Panc1 (cell line): Measurements from ENCODE around the gene CCDC14. TPM values are rescaled to one million over a fixed set of nuclear protein-coding genes. Genes with fewer than 3 reads are reported as not detected.
A peak's percentile ranks its signal among the peaks of the same experiment; 100 is the strongest.
"Not testable (repeated sequence)": the region's sequence is repeated elsewhere in the genome, so short reads cannot be mapped to it uniquely, and the experiment has no call there.

Experiments used
- ATAC-seq: fragments of 200-7000 bp; cut with Tn5 transposase; 2 replicates; pipeline ENCODE4 v1.9.1; 2020; ENCODE audit warnings: mild to moderate bottlenecking, moderate library complexity
- Bru-seq: library from RNA; stranded (reverse); fragments of 400-500 nt; gene quantifications from one replicate; lab custom pipeline; 2021; lab: Mats Ljungman, UMichigan
- BruChase-seq, 2 experiments: library from RNA; stranded (reverse); fragments of 400-500 nt; gene quantifications; one replicate each; lab custom pipeline; 2021; lab: Mats Ljungman, UMichigan
- BruUV-seq: library from RNA; stranded (reverse); fragments of 400-500 nt; replicated peaks from 2 replicates; lab custom pipeline; 2021; lab: Mats Ljungman, UMichigan
- CTCF ChIA-PET: fragments of 300-600 bp; sonication (Branson Sonifier 250); formaldehyde crosslinking; loops from one replicate; lab custom pipeline; 2022; ENCODE audit warnings: antibody characterized with exemption; lab: Charles Lee
- POLR2A ChIA-PET: fragments of 300-600 bp; sonication (Branson Sonifier 250); formaldehyde crosslinking; loops from one replicate; lab custom pipeline; 2022; ENCODE audit warnings: antibody characterized with exemption; lab: Charles Lee
- DNase-seq: peaks from one replicate; pipeline ENCODE4 v3.0.0-alpha.2; 2010; ENCODE audit warnings: low read depth, low spot score
- H3K27ac ChIP-seq: 2 replicates; pipeline ENCODE4 v1.5.1; 2011; ENCODE audit warnings: mild to moderate bottlenecking, low read length, inconsistent platforms
- H3K27me3 ChIP-seq: fragments of 200-500 bp; sonication (Bioruptor generic); 2 replicates; pipeline ENCODE4 v1.6.0; 2014; ENCODE audit warnings: low read length, inconsistent platforms; ENCODE audit not compliant: control insufficient read depth, insufficient read depth
- H3K36me3 ChIP-seq: fragments of 200-500 bp; sonication (Bioruptor generic); 2 replicates; pipeline ENCODE4 v1.5.1; 2014; ENCODE audit warnings: inconsistent platforms, mild to moderate bottlenecking, low read length, moderate library complexity; ENCODE audit not compliant: control insufficient read depth, insufficient read depth
- H3K4me1 ChIP-seq: 2 replicates; pipeline ENCODE4 v1.5.1; 2011; ENCODE audit warnings: inconsistent platforms, mild to moderate bottlenecking, low read length, moderate library complexity; ENCODE audit not compliant: control insufficient read depth, insufficient read depth
- H3K4me3 ChIP-seq, 2 experiments: 2 replicates each; pipeline ENCODE4 v1.5.1; 2011 to 2012; ENCODE audit warnings: low read depth in 2 of 2, low read length in 2 of 2, mild to moderate bottlenecking in 2 of 2, inconsistent platforms in 1 of 2, moderate library complexity in 1 of 2
- H3K9me3 ChIP-seq: fragments of 200-500 bp; sonication (Bioruptor generic); 2 replicates; pipeline ENCODE4 v1.5.1; 2014; ENCODE audit warnings: low read depth, mild to moderate bottlenecking, inconsistent platforms, low read length, moderate library complexity; ENCODE audit not compliant: control insufficient read depth, insufficient read depth
- CTCF ChIP-seq: fragments of 450-650 bp; IDR thresholded peaks from 2 replicates; pipeline ENCODE4 v1.5.1; 2017; ENCODE audit warnings: mild to moderate bottlenecking
- POLR2AphosphoS5 ChIP-seq: IDR thresholded peaks from 2 replicates; pipeline ENCODE4 v1.6.1; 2012; ENCODE audit warnings: mild to moderate bottlenecking, low read depth, low read length, moderate library complexity
- REST ChIP-seq, 2 experiments: IDR thresholded peaks; 2 replicates each; pipeline ENCODE4 v1.6.1; 2011 to 2012; ENCODE audit warnings: low read depth in 2 of 2, control low read depth in 1 of 2, low read length in 1 of 2, mild to moderate bottlenecking in 1 of 2, moderate library complexity in 1 of 2; ENCODE audit not compliant: insufficient read depth in 1 of 2
- SIN3A ChIP-seq: IDR thresholded peaks from 2 replicates; pipeline ENCODE4 v1.6.1; 2012; ENCODE audit warnings: low read depth, mild to moderate bottlenecking, low read length, moderate library complexity, borderline replicate concordance; ENCODE audit not compliant: insufficient read depth
- TCF7L2 ChIP-seq: IDR thresholded peaks from 2 replicates; pipeline ENCODE4 v1.6.1; 2011; ENCODE audit warnings: mild to moderate bottlenecking, low read depth, low read length, inconsistent platforms
- in situ Hi-C: cut with HindIII; loops from 2 replicates; pipeline ENCODE4 v1.10.0; 2016; ENCODE audit warnings: low sequenced_read_pairs, low pct_unique_long_range_greater_than_20kb
- intact Hi-C: fragments of 100-400 bp; cut with micrococcal nuclease; formaldehyde crosslinking; loops from one replicate; pipeline ENCODE4 v1.10.0; 2022; ENCODE audit not compliant: unreplicated experiment
- long read RNA-seq: library from polyadenylated mRNA; unstranded; transcript quantifications from one replicate; pipeline ENCODE4 v2.0.0, GENCODE V29; 2021; ENCODE audit not compliant: unreplicated experiment
- polyA plus RNA-seq: library from polyadenylated mRNA; unstranded; fragments of >200 nt; gene quantifications from one replicate; pipeline ENCODE4 v1.2.1, GENCODE V29; 2012; ENCODE audit warnings: missing spikeins; ENCODE audit not compliant: insufficient read length
- total RNA-seq: library from RNA; stranded (reverse); gene quantifications from one replicate; pipeline ENCODE4 v1.2.1, GENCODE V29; 2021; ENCODE audit not compliant: unreplicated experiment

The CCDC14 gene
- total RNA-seq = 57.7 TPM
- polyA plus RNA-seq = 15.1 TPM
- percentile 87 among the genes with signal in this experiment for Bru-seq, nascent RNA
- percentile 95 among the genes with signal in this experiment for BruChase-seq, experiment 1, labeled RNA remaining after a 2-hour chase
- percentile 91 among the genes with signal in this experiment for BruChase-seq, experiment 2, labeled RNA remaining after a 6-hour chase
- long read RNA-seq, full-length matches to known transcripts = 13 of 70 reads
- long read RNA-seq, partial matches to known transcripts = 11 of 70 reads
- long read RNA-seq, other reads (novel, unspliced or antisense) = 46 of 70 reads

GRCh38 chr3:123960781-123961507 is at the start of gene CCDC14:
Gene CCDC14 (minus strand): TSS chr3:123961229. CDS start chr3:123961173, 56 bp downstream.
- peak within 1 kb of the TSS; percentile 94 to 96 for H3K4me3 ChIP-seq
- no TSS peak for BruUV-seq

GRCh38 chr3:124008321-124008720 is 47.3 kb upstream of the CCDC14 start:
- ATAC-seq, BruUV-seq: not testable (repeated sequence)
- peaks cover 12% of the 10 kb centered on the region for H3K27me3 ChIP-seq

More at GRCh38 chr3:123960781-123961507, at the start of gene CCDC14:
- ChIA-PET CTCF (no interaction called here), POLR2A (interaction anchor here (0.6 to 0.7 kb wide), 3 partner anchors 24 to 71 kb away, joined by 3 to 13 read pairs (median 6); no protein-coding TSS in a partner anchor)
- Histone ChIP-seq H3K9me3 (no peaks in the 10 kb centered on the region), H3K4me1 (no peaks in the 10 kb centered on the region; the same call in 1 of the 2 replicates), H3K36me3 (peaks cover 6% of the 10 kb centered on the region), H3K27me3 (peaks cover 3% of the 10 kb centered on the region; the same call in 1 of the 2 replicates), H3K27ac (peak within 1 kb of the TSS; percentile 97)
- intact Hi-C loops (no loop called here), in situ Hi-C loops (no loop called here)
- DNase-seq (peak; percentile 47), ATAC-seq (peak; percentile 99)
- no peak for TF ChIP-seq REST (IDR thresholded peaks at IDR 0.05; ENCODE audit: insufficient read depth in 1 of 2, low read depth in 2 of 2, low read length in 1 of 2)
- peak; percentile 85; the same call in 1 of the 2 replicates for TF ChIP-seq SIN3A
- peak; percentile 92 for TF ChIP-seq POLR2AphosphoS5
- TF ChIP-seq TCF7L2 = peak; percentile 87
- TF ChIP-seq CTCF = no peak

More at GRCh38 chr3:124008321-124008720, 47.3 kb upstream of the CCDC14 start:
- H3K36me3 ChIP-seq, POLR2A ChIA-PET, in situ Hi-C loops, H3K9me3 ChIP-seq, H3K27ac ChIP-seq, H3K4me3 ChIP-seq, H3K4me1 ChIP-seq, DNase-seq, CTCF ChIA-PET, intact Hi-C loops: not testable (repeated sequence)
